ENCODE results near the gene UST.

DNA sequence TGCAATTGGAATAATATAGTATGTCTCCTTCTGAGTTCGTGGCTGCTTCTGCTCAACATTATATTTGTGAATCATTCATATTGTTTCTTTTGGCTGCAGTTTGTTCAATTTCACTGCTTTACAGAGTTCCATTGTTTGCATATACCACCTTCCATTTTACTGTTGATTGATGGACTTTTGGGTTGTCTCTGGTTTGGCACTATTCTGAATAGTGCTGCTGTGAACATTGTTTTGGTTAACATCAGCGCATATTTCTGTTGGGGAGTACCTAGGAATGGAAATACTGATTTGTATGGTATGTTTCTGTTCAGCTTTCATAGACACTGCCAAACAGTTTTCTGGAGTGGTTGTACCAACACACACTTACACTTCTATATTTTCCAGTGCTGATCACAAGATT lies 46.9 kb downstream of the UST start:
- TF ChIP-seq LEF1 (IDR thresholded peaks at IDR 0.05; ENCODE audit: borderline replicate concordance) (no peak), SUZ12 (IDR thresholded peaks at IDR 0.05) (no peak), SP1 (IDR thresholded peaks at IDR 0.05) (no peak), ELF4 (IDR thresholded peaks at IDR 0.05) (no peak), NFRKB (IDR thresholded peaks at IDR 0.05) (no peak), ZNF384 (IDR thresholded peaks at IDR 0.05) (no peak), TARDBP (IDR thresholded peaks at IDR 0.05) (no peak), HDGF (IDR thresholded peaks at IDR 0.05; ENCODE audit: borderline replicate concordance) (no peak)
